Muscle layer of colon (tissue), 2 donors: ENCODE measurements around the gene HOXD3.

Experiments
- H3K27ac ChIP-seq: one replicate; pipeline ENCODE4 v1.7.0; 2013; ENCODE audit warnings: low read depth, mild to moderate bottlenecking, low read length, moderate library complexity
- H3K27me3 ChIP-seq, 2 donors: one replicate each; pipeline ENCODE4 v1.7.0; 2013; ENCODE audit warnings: low read length in 2 of 2, mild to moderate bottlenecking in 2 of 2; ENCODE audit not compliant: insufficient read depth in 2 of 2, control insufficient read depth in 1 of 2
- H3K36me3 ChIP-seq: one replicate; pipeline ENCODE4 v1.7.0; 2013; ENCODE audit warnings: mild to moderate bottlenecking, low read length; ENCODE audit not compliant: insufficient read depth
- H3K4me1 ChIP-seq: one replicate; pipeline ENCODE4 v1.7.0; 2013; ENCODE audit warnings: mild to moderate bottlenecking, low read length; ENCODE audit not compliant: insufficient read depth
- H3K4me3 ChIP-seq, 2 donors: one replicate each; pipeline ENCODE4 v1.7.0; 2013; ENCODE audit warnings: low read length in 2 of 2, low read depth in 1 of 2, mild to moderate bottlenecking in 1 of 2, moderate library complexity in 1 of 2
- H3K9ac ChIP-seq: one replicate; pipeline ENCODE4 v1.7.0; 2013; ENCODE audit warnings: low read length
- H3K9me3 ChIP-seq: one replicate; pipeline ENCODE4 v1.7.0; 2013; ENCODE audit warnings: mild to moderate bottlenecking, low read length
- donor health status: abdominal sarcoma.
- donor health status: Adenocarcinoma of cecum.

The HOXD3 gene

GRCh38 chr2:176156807-176157498 is at the start of gene HOXD3:
Gene HOXD3 (plus strand): TSS chr2:176157307. CDS start chr2:176169115, 11,808 bp downstream.
- Histone ChIP-seq H3K27me3 (peaks cover 7 to 41% of the 10 kb centered on the region in 2 donors), H3K36me3 (peaks cover 34% of the 10 kb centered on the region), H3K9me3 (no peaks in the 10 kb centered on the region), H3K9ac (no peak within 1 kb of the TSS), H3K4me3 (no peak within 1 kb of the TSS), H3K4me1 (peaks cover 13% of the 10 kb centered on the region), H3K27ac (no peak within 1 kb of the TSS)

- peaks cover 33 to 86% of the 10 kb centered on the region in 2 donors for H3K27me3 ChIP-seq
- no peaks in the 10 kb centered on the region for H3K36me3 ChIP-seq
- no peak overlapping the region for H3K9ac ChIP-seq
- H3K4me3 ChIP-seq: peak overlapping the region in 1 of 2 donors; percentile 47
- H3K27ac ChIP-seq: no peak overlapping the region
- peaks cover 23% of the 10 kb centered on the region for H3K4me1 ChIP-seq
- H3K9me3 ChIP-seq: no peaks in the 10 kb centered on the region
Measured at GRCh38 chr2:176107731-176108181, 49.4 kb upstream of the HOXD3 start.

- H3K9me3 ChIP-seq: no peaks in the 10 kb centered on the region
- H3K27me3 ChIP-seq: peaks cover 39 to 83% of the 10 kb centered on the region in 2 donors
- H3K36me3 ChIP-seq: no peaks in the 10 kb centered on the region
- H3K27ac ChIP-seq: no peak overlapping the region
- H3K4me1 ChIP-seq: peaks cover 15% of the 10 kb centered on the region
- H3K4me3 ChIP-seq: peak overlapping the region; percentile 21 to 41
- H3K9ac ChIP-seq: peak overlapping the region; percentile 62
Measured at GRCh38 chr2:176109192-176109901, 47.8 kb upstream of the HOXD3 start.

GRCh38 chr2:176109946-176110345 is 47.2 kb upstream of the HOXD3 start:
- peaks cover 36 to 83% of the 10 kb centered on the region in 2 donors for H3K27me3 ChIP-seq
- peak overlapping the region; percentile 39 to 41 for H3K4me3 ChIP-seq
- H3K4me1 ChIP-seq: peaks cover 15% of the 10 kb centered on the region
- no peak overlapping the region for H3K27ac ChIP-seq
- H3K9me3 ChIP-seq: no peaks in the 10 kb centered on the region
- H3K36me3 ChIP-seq: no peaks in the 10 kb centered on the region
- H3K9ac ChIP-seq: peak overlapping the region; percentile 6

GRCh38 chr2:176110415-176111308 is 46.4 kb upstream of the HOXD3 start:
- H3K4me3 ChIP-seq: peak overlapping the region; percentile 39 to 41
- peaks cover 28 to 77% of the 10 kb centered on the region in 2 donors for H3K27me3 ChIP-seq
- peak overlapping the region; percentile 24 for H3K9ac ChIP-seq
- peak overlapping the region; percentile 10 for H3K27ac ChIP-seq
- peaks cover 17% of the 10 kb centered on the region for H3K4me1 ChIP-seq
- H3K36me3 ChIP-seq: no peaks in the 10 kb centered on the region
- no peaks in the 10 kb centered on the region for H3K9me3 ChIP-seq

GRCh38 chr2:176111309-176111663 is 45.8 kb upstream of the HOXD3 start:
- peaks cover 28 to 77% of the 10 kb centered on the region in 2 donors for H3K27me3 ChIP-seq
- peak overlapping the region; percentile 35 for H3K27ac ChIP-seq
- no peaks in the 10 kb centered on the region for H3K9me3 ChIP-seq
- H3K4me1 ChIP-seq: peaks cover 17% of the 10 kb centered on the region
- no peaks in the 10 kb centered on the region for H3K36me3 ChIP-seq
- H3K9ac ChIP-seq: peak overlapping the region; percentile 24
- H3K4me3 ChIP-seq: peak overlapping the region in 1 of 2 donors; percentile 41

- Histone ChIP-seq H3K4me3 (peak overlapping the region; percentile 39 to 45), H3K27me3 (peaks cover 30 to 77% of the 10 kb centered on the region in 2 donors), H3K9me3 (no peaks in the 10 kb centered on the region), H3K9ac (peak overlapping the region; percentile 27), H3K36me3 (no peaks in the 10 kb centered on the region), H3K4me1 (peaks cover 13% of the 10 kb centered on the region), H3K27ac (peak overlapping the region; percentile 35)
Measured at GRCh38 chr2:176111846-176112374, 45.2 kb upstream of the HOXD3 start.

GRCh38 chr2:176112375-176113302 is 44.5 kb upstream of the HOXD3 start:
- no peaks in the 10 kb centered on the region for H3K9me3 ChIP-seq
- peak overlapping the region in 1 of 2 donors; percentile 45 for H3K4me3 ChIP-seq
- H3K27ac ChIP-seq: peak overlapping the region; percentile 37
- H3K27me3 ChIP-seq: peaks cover 36 to 80% of the 10 kb centered on the region in 2 donors
- H3K36me3 ChIP-seq: no peaks in the 10 kb centered on the region
- H3K4me1 ChIP-seq: peaks cover 13% of the 10 kb centered on the region
- H3K9ac ChIP-seq: peak overlapping the region; percentile 34

- Histone ChIP-seq H3K9me3 (no peaks in the 10 kb centered on the region), H3K4me3 (peak overlapping the region in 1 of 2 donors; percentile 51), H3K4me1 (peaks cover 13% of the 10 kb centered on the region), H3K27me3 (peaks cover 42 to 87% of the 10 kb centered on the region in 2 donors), H3K36me3 (no peaks in the 10 kb centered on the region), H3K9ac (peak overlapping the region; percentile 49), H3K27ac (no peak overlapping the region)
Measured at GRCh38 chr2:176114120-176114929, 42.8 kb upstream of the HOXD3 start.
